NT2/D1 (cell line): ENCODE results near the gene AOPEP.

Experiments used
- SUZ12 ChIP-seq: IDR thresholded peaks from 2 replicates; pipeline ENCODE4 v1.6.1; 2011; ENCODE audit not compliant: insufficient read length, insufficient read depth; ENCODE audit errors: extremely low read depth
- YY1 ChIP-seq: IDR thresholded peaks from 2 replicates; pipeline ENCODE4 v1.6.1; 2011; ENCODE audit not compliant: insufficient read length, insufficient read depth
- ZNF274 ChIP-seq: IDR thresholded peaks from 2 replicates; pipeline ENCODE4 v1.6.1; 2011; ENCODE audit warnings: mild to moderate bottlenecking, low read depth, low read length

GRCh38 chr9:94870465-94870792 lies 143.9 kb downstream of the AOPEP start:
- no peak for TF ChIP-seq ZNF274
- no peak for TF ChIP-seq YY1
- no peak for TF ChIP-seq SUZ12
